Adrenal gland (tissue), 12 donors: Measurements from ENCODE around the gene KBTBD12. TPM values are rescaled to one million over a fixed set of nuclear protein-coding genes. Genes with fewer than 3 reads are reported as not detected.

ENCODE experiments used
- DNase-seq, 7 donors: peaks; one replicate each; pipeline ENCODE4 v3.0.0-alpha.2; 2019 to 2020
- H3K27ac ChIP-seq, 5 donors: fragments of 200-600 bp; sonication (generic) in 4 of 5; 1 replicate in 3 of 5; 2 replicates in 2 of 5; pipeline versions ENCODE4 v1.5.1 to v1.8.0; 2016 to 2020; ENCODE audit warnings: mild to moderate bottlenecking in 1 of 5
- H3K27me3 ChIP-seq: fragments of 200-600 bp; 2 replicates; pipeline ENCODE4 v1.8.0; 2021
- H3K36me3 ChIP-seq, 2 donors: fragments of 200-600 bp; replicated peaks in 1 of 2; 1 replicate in 1 of 2; 2 replicates in 1 of 2; pipeline versions ENCODE4 v1.5.1 to v1.8.0; 2018 to 2022
- H3K4me1 ChIP-seq, 2 donors: fragments of 200-600 bp; replicated peaks in 1 of 2; 1 replicate in 1 of 2; 2 replicates in 1 of 2; pipeline versions ENCODE4 v1.5.1 to v1.8.0; 2018 to 2021
- H3K4me3 ChIP-seq, 4 donors: fragments of 200-600 bp; sonication (generic) in 3 of 4; one replicate each; pipeline ENCODE4 v1.5.1; 2016 to 2018
- H3K9me3 ChIP-seq, 3 donors: fragments of 200-600 bp; sonication (generic) in 1 of 3; replicated peaks in 1 of 3; 1 replicate in 2 of 3; 2 replicates in 1 of 3; pipeline versions ENCODE4 v1.5.1 to v1.8.0; 2016 to 2021
- CTCF ChIP-seq, 6 experiments: fragments of 450-650 bp in 4 of 6; fragments of 200-600 bp in 2 of 6; sonication (generic) in 1 of 6; IDR thresholded peaks; 1 replicate in 5 of 6; 2 replicates in 1 of 6; pipeline versions ENCODE4 v1.5.1 to v1.8.0; 2016 to 2021; ENCODE audit warnings: antibody characterized with exemption in 6 of 6, mild to moderate bottlenecking in 2 of 6, moderate library complexity in 1 of 6
- POLR2A ChIP-seq, 2 donors: fragments of 450-650 bp; IDR thresholded peaks; one replicate each; pipeline ENCODE4 v1.6.1; 2017; ENCODE audit warnings: antibody characterized with exemption in 2 of 2, mild to moderate bottlenecking in 2 of 2, moderate library complexity in 1 of 2
- WGBS, 4 donors: extraction: QIAGEN DNeasy Blood & Tissue Kit in 2 of 4; methylation state at CpG; one replicate each; pipeline versions ENCODE4 v1.1.5 to v1.1.7; 2013 to 2017; 5-methylcytosine and 5-hydroxymethylcytosine counted together
- intact Hi-C, 2 donors: fragments of 100-400 bp; cut with DNase I; formaldehyde crosslinking; loops; one replicate each; pipeline versions ENCODE4 v1.14.1 to v1.15.0; 2022 to 2023
- polyA plus RNA-seq, 3 donors: library from polyadenylated mRNA; stranded (reverse); fragments of 200-250 nt in 2 of 3; fragments of 350-450 nt in 1 of 3; fragmentation: Illumina TruSeq in 1 of 3; extraction: RNeasy Lipid Tissue Mini Kit (QIAGEN cat#74804) in 1 of 3; gene quantifications; one replicate each; pipeline ENCODE4 v1.2.3, GENCODE V29; 2013 to 2014
- total RNA-seq, 9 donors: library from RNA; depleted of rRNA in 4 of 9; stranded (reverse); fragments of >200 nt in 4 of 9; fragments of 120-200 nt in 1 of 9; fragmentation: NEBNext Ultra II Directional in 1 of 9; extraction: Animal tissue kit (Norgen Biotek cat#: 25700) in 1 of 9; gene quantifications; one replicate each; pipeline versions ENCODE4 v1.1.0 to v1.2.4, GENCODE V29; 2013 to 2023
- donor health status: healthy with polysubstance abuse.
- donor health status: Bipolar disorder and iron deficiency.
- donor health status: DM: yes; HTN: yes; CAD: no.
- donor health status: DM: no; HTN: no; CAD: no.
- donor health status: DM: no; HTN: no; CAD: no.
- donor health status: DM: yes; HTN: yes; CAD: no.

KBTBD12 gene
- total and polyA plus RNA-seq, 12 donors, result 0.07 to 0.95 (median 0.42) TPM

DNA sequence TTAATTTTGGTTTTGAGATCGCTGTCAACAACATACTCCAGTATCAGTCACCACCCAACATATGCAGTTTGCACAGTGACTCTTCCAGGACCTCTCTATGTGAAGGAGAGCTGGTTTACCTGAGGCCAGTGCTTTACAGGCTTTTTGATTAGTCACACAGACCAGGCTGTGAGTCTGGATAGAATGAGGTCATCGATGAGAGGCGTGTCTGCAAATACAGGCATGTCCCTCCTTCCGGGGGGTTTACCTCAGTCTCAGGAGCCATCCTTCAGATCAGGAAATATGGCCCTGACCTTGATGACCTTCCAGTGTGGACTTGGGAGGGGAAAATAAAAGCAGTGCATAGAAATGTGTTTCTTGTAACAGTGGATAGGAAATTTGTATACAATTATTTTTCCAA lies 46.9 kb downstream of the KBTBD12 start:
- H3K9me3 ChIP-seq, result no peaks in the 10 kb centered on the region
- DNase-seq, result peak in 2 of 7 donors; percentile 16 to 22
- H3K4me3 ChIP-seq, result no peak overlapping the region
- H3K36me3 ChIP-seq, result no peaks in the 10 kb centered on the region
- 66 to 76% (median 69%) methylated on average over 2 to 4 of the region's 4 CpGs for WGBS, 4 donors
- intact Hi-C loops, result loop anchor here (5.0 to 10.0 kb wide), 2 partner anchors 270 to 307 kb away; no protein-coding TSS in a partner anchor
- no peaks in the 10 kb centered on the region for H3K4me1 ChIP-seq
- H3K27ac ChIP-seq, result no peak overlapping the region
- H3K27me3 ChIP-seq, result no peaks in the 10 kb centered on the region
- TF ChIP-seq CTCF (IDR thresholded peaks at IDR 0.05) (no peak), POLR2A (IDR thresholded peaks at IDR 0.05) (no peak)

- WGBS, 4 donors, result 89 to 95% (median 92%) methylated on average over 4 to 5 of the region's 5 CpGs
- no peaks in the 10 kb centered on the region for H3K4me1 ChIP-seq
These were observed 47.9 kb downstream of the KBTBD12 start for GRCh38 chr3:127962937-127963336.

GRCh38 chr3:127964053-127964452 lies 49.0 kb downstream of the KBTBD12 start:
- no peaks in the 10 kb centered on the region for H3K9me3 ChIP-seq

More at GRCh38 chr3:127962937-127963336, 47.9 kb downstream of the KBTBD12 start:
- no peak for TF ChIP-seq CTCF (IDR thresholded peaks at IDR 0.05)
- no peak for TF ChIP-seq POLR2A (IDR thresholded peaks at IDR 0.05)
- no peaks in the 10 kb centered on the region for H3K27me3 ChIP-seq
- no peaks in the 10 kb centered on the region for H3K36me3 ChIP-seq
- intact Hi-C loops, result loop anchor here (5.0 to 10.0 kb wide), 2 partner anchors 271 to 308 kb away; no protein-coding TSS in a partner anchor
- H3K4me3 ChIP-seq, result no peak overlapping the region
- DNase-seq, result no peak
- H3K27ac ChIP-seq, result no peak overlapping the region
- no peaks in the 10 kb centered on the region for H3K9me3 ChIP-seq

DNA sequence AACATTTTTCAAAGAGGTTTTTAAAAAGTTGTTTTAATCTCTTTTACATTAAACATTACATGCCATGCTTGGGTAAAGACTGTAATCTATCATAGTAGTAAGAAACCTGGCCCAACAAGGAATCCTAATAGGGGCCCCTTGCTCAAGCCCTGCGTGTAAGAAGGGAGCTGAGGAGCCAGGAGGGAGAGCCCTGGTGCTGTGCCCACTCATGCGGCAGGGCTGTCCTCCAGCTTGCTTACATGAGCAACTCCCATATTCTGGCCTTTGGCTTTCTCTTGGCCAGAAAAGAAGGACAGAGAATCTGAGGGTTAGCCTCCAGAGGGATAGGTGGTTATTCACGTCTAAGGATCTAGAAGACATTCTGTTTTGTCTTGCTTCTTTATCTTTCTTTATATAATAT lies 49.8 kb downstream of the KBTBD12 start:
- Histone ChIP-seq H3K4me3 (no peak overlapping the region), H3K9me3 (no peaks in the 10 kb centered on the region), H3K27ac (no peak overlapping the region), H3K4me1 (no peaks in the 10 kb centered on the region), H3K36me3 (no peaks in the 10 kb centered on the region), H3K27me3 (no peaks in the 10 kb centered on the region)
- TF ChIP-seq POLR2A (IDR thresholded peaks at IDR 0.05) (no peak), CTCF (IDR thresholded peaks at IDR 0.05) (no peak)
- no peak for DNase-seq
- intact Hi-C loops, result loop anchor here (5.0 to 10.0 kb wide), 2 partner anchors 273 to 310 kb away; no protein-coding TSS in a partner anchor
- WGBS, 4 donors, result 66 to 89% (median 82%) methylated on average over 2 to 3 of the region's 3 CpGs

More at GRCh38 chr3:127964053-127964452, 49.0 kb downstream of the KBTBD12 start:
- TF ChIP-seq POLR2A (IDR thresholded peaks at IDR 0.05), result no peak
- no peak for TF ChIP-seq CTCF (IDR thresholded peaks at IDR 0.05)
- no peak for DNase-seq
- intact Hi-C loops, result loop anchor here (5.0 to 10.0 kb wide), 2 partner anchors 272 to 309 kb away; no protein-coding TSS in a partner anchor
- Histone ChIP-seq H3K27me3 (no peaks in the 10 kb centered on the region), H3K27ac (no peak overlapping the region), H3K4me1 (no peaks in the 10 kb centered on the region), H3K36me3 (no peaks in the 10 kb centered on the region), H3K4me3 (no peak overlapping the region)
- 77 to 84% (median 82%) methylated on average over 4 of the region's 4 CpGs for WGBS, 4 donors
